Measurements from ENCODE around the gene LIN7A.

LIN7A gene

GRCh38 chr12:80912901-80913770, 24.6 kb downstream of the LIN7A start:
- no peak overlapping the region for H3K4me2 ChIP-seq (ENCODE audit: low read depth, low read length, poor library complexity, severe bottlenecking)
- TF ChIP-seq EZH2phosphoT487 (conservative IDR thresholded peaks at IDR 0.05; ENCODE audit: low read length) (no peak), CTCF (IDR thresholded peaks at IDR 0.05; ENCODE audit: insufficient read depth, low read length, poor library complexity, severe bottlenecking) (no peak)
- no peaks in the 10 kb centered on the region for H3K9me3 ChIP-seq (ENCODE audit: insufficient read depth, low read length)

GRCh38 chr12:80909370-80909769, 28.4 kb downstream of the LIN7A start:
- H3K9me2 ChIP-seq (replicated peaks; ENCODE audit: insufficient read depth, low read length) = no peaks in the 10 kb centered on the region
- no peak overlapping the region for H3K4me2 ChIP-seq (ENCODE audit: low read depth, low read length, poor library complexity, severe bottlenecking)
- H3K4me3 ChIP-seq (ENCODE audit: insufficient read depth, low read length, poor library complexity, severe bottlenecking) = no peak overlapping the region
- no peaks in the 10 kb centered on the region for H3F3A ChIP-seq (ENCODE audit: insufficient read depth)
- no peak overlapping the region for H2AFZ ChIP-seq (ENCODE audit: low read depth, low read length, severe bottlenecking)
- no peak overlapping the region for H3K27ac ChIP-seq (ENCODE audit: low read depth, low read length)
- H3K79me2 ChIP-seq (ENCODE audit: insufficient read depth, low read length) = no peaks in the 10 kb centered on the region
- H3K27me3 ChIP-seq (ENCODE audit: low read length) = no peaks in the 10 kb centered on the region
- H3K36me3 ChIP-seq (ENCODE audit: low read length) = no peaks in the 10 kb centered on the region
- H4K20me1 ChIP-seq (ENCODE audit: low read depth, low read length) = no peaks in the 10 kb centered on the region
- H3K9me3 ChIP-seq (ENCODE audit: insufficient read depth, low read length) = no peaks in the 10 kb centered on the region
- H3K9ac ChIP-seq (ENCODE audit: low read length) = no peak overlapping the region
- TF ChIP-seq CTCF (IDR thresholded peaks at IDR 0.05; ENCODE audit: insufficient read depth, low read length, poor library complexity, severe bottlenecking) (no peak), EZH2phosphoT487 (conservative IDR thresholded peaks at IDR 0.05; ENCODE audit: low read length) (no peak)

More at GRCh38 chr12:80912901-80913770, 24.6 kb downstream of the LIN7A start:
- no peaks in the 10 kb centered on the region for H3K27me3 ChIP-seq (ENCODE audit: low read length)
- no peaks in the 10 kb centered on the region for H3K36me3 ChIP-seq (ENCODE audit: low read length)
- no peaks in the 10 kb centered on the region for H3K79me2 ChIP-seq (ENCODE audit: insufficient read depth, low read length)
- no peak overlapping the region for H3K27ac ChIP-seq (ENCODE audit: low read depth, low read length)
- no peaks in the 10 kb centered on the region for H4K20me1 ChIP-seq (ENCODE audit: low read depth, low read length)
- no peaks in the 10 kb centered on the region for H3K9me2 ChIP-seq (replicated peaks; ENCODE audit: insufficient read depth, low read length)
- H3K4me3 ChIP-seq (ENCODE audit: insufficient read depth, low read length, poor library complexity, severe bottlenecking) = no peak overlapping the region
- no peak overlapping the region for H2AFZ ChIP-seq (ENCODE audit: low read depth, low read length, severe bottlenecking)
- no peak overlapping the region for H3K9ac ChIP-seq (ENCODE audit: low read length)
- no peaks in the 10 kb centered on the region for H3F3A ChIP-seq (ENCODE audit: insufficient read depth)

- no peak overlapping the region for H3K9ac ChIP-seq (ENCODE audit: low read length)
- no peaks in the 10 kb centered on the region for H3K36me3 ChIP-seq (ENCODE audit: low read length)
- H3K4me3 ChIP-seq (ENCODE audit: insufficient read depth, low read length, poor library complexity, severe bottlenecking) = no peak overlapping the region
- no peak overlapping the region for H2AFZ ChIP-seq (ENCODE audit: low read depth, low read length, severe bottlenecking)
- H3K4me2 ChIP-seq (ENCODE audit: low read depth, low read length, poor library complexity, severe bottlenecking) = no peak overlapping the region
- H3K27me3 ChIP-seq (ENCODE audit: low read length) = no peaks in the 10 kb centered on the region
- H3K27ac ChIP-seq (ENCODE audit: low read depth, low read length) = no peak overlapping the region
- H3K9me3 ChIP-seq (ENCODE audit: insufficient read depth, low read length) = no peaks in the 10 kb centered on the region
- no peaks in the 10 kb centered on the region for H4K20me1 ChIP-seq (ENCODE audit: low read depth, low read length)
- TF ChIP-seq EZH2phosphoT487 (conservative IDR thresholded peaks at IDR 0.05; ENCODE audit: low read length) (no peak), CTCF (IDR thresholded peaks at IDR 0.05; ENCODE audit: insufficient read depth, low read length, poor library complexity, severe bottlenecking) (no peak)
- no peaks in the 10 kb centered on the region for H3K79me2 ChIP-seq (ENCODE audit: insufficient read depth, low read length)
- no peaks in the 10 kb centered on the region for H3K9me2 ChIP-seq (replicated peaks; ENCODE audit: insufficient read depth, low read length)
- no peaks in the 10 kb centered on the region for H3F3A ChIP-seq (ENCODE audit: insufficient read depth)
Observed at GRCh38 chr12:80902711-80903110, 35.0 kb downstream of the LIN7A start.

All from SU-DHL-6 (cell line).